ENCODE data around the gene SLC25A28.

Gene SLC25A28

DNA sequence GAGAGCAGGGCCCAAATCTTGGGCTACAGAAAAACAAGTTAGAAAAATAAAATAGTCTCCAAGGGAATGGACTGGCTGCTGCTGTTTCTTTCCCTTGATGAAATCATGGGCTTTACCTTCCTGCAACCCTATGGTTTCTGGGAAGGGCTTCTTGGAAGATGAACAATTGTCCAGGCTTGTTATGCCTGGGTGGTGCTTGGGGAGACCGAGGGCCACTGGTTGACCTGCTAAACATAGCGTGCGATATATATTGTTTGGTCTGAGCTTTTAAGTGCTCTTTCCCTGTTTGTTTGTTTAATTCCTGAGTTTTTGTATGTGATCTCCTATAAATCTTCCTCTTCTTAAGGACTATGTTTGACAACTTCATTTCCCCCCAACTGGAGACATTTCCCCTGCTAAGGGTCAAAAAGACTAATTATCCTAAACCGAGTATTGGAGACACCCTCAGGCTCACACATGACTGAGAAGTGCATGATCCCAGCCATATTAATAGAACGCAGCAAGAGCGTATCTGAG is 37.9 kb downstream of the SLC25A28 start:
- DNase-seq: no peak

DNA sequence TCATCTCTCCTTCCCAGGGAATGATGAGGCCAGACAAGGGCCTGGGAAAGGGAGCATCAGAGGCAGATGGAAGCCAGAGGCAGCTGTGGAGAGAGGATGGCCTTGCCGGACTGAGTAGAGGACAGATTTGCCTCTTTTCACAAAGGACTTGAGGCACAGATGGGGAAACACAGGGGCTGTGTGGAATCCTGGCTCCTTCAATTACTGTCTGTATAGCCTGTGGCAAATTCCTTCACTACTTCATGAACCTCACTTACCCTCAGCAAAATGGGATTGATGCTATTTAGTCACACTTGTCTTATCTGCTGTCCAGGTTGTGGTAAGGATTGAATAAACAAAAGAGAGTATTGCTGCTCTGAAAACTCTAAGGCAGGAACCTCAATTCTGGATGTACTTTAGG is 40.3 kb downstream of the SLC25A28 start:
- DNase-seq: no peak

DNA sequence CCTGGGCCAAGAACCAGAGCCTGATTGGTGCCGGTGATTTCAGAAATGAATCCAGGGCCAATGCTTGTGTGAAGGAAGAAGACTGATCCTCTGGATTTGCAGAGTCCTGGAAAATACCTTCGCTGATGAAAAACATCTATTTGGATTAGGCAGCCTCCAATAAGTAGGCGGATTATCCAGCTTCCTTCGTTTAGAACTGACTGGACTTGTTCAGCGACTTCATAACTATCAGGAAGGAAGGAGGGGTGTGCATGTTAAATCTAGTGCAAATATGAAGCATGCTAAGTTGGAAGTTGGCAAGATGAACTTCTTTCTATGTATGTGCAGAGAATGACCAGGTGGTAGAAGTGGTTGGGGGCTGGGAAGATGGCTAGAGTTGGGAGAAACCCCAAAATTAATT is 46.4 kb downstream of the SLC25A28 start:
- DNase-seq: no peak

DNA sequence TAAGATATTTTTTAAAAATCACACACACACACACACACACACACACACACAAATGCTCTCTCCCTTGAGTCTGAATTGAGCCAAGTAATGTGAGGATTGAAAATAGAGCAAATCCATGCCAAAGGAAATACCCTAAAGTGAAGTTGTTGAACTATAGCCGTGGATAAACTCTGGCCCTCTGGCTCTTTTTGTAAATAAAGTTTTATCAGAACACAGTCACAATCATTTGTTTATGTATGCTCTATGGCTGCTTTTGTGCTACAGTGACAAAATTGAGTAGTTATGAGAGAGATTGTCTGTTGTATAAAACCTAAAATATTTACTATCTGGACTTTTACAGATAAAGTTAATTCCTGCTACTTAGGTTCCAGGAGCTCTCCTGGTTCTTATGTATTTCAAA is 48.4 kb downstream of the SLC25A28 start:
- no peak for DNase-seq

DNA sequence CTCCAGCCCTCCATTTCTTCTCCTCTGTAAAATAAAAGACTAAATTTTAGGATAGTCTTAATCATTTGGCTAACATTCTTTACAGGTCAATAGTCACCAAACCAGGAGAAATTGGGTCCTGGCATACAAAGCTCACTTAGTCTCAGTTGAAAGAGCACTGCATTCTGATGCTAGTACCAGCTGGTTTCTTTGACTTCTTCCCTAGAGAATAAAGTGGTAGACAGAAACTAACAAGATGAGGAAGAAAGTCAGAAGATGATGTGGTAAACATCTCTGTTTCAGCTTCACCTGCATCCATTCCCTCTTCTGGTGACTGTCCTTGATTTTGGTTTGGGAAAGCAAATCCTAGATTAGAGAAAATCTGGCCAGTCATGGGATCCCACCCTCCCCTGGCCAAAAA is 50.3 kb downstream of the SLC25A28 start:
- no peak for DNase-seq

DNA sequence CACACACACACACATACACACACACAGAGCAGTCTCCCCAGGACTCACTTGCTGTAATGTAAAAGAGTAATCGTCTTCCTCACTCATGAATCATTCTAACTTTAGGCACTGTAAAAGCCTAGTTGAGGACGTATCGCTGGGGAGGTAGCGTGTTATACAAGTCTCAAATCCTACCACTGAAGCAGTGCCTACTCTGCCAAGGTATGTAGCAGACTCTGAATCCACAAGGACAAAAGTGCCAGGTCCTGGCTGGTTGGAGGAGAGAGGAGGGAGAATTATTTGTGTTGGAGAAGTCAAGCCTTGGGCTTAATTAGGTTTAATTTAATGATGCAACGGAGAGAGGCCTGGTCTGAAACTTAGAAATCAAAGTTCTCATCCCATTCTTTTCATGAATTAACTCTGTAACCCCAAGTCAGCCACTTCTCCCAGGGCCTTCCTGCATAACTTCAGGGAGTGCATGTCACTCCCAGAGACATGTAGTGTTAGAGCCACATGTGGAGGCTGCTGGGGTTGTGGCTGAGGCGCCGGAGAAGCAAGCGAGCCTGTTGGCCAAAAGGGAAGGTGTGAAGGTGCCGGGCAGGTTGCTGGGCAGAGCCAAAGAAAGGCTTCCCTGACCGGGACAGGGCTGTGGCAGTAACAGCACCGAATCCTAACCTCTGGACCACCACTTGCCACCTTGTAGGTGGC is 50.8 kb downstream of the SLC25A28 start:
- no peak for DNase-seq

DNA sequence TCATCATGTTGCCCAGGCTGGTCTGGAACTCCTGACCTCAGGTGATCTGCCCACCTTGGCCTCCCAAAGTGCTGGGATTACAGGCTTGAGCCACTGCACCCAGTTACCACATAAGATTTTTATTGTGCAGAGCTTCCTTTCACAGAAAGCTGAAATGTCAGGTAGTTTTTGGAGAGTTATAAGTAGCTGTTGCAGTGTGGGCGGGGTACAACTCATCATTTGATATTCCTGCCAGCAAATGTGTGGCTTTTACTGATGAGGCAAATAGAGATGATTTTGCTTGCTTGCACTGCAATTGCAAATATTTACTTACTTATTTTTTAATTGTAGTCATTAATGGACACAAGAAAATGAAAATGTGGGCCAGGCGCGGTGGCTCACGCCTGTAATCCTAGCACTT is 55.1 kb downstream of the SLC25A28 start:
- no peak for DNase-seq

DNA sequence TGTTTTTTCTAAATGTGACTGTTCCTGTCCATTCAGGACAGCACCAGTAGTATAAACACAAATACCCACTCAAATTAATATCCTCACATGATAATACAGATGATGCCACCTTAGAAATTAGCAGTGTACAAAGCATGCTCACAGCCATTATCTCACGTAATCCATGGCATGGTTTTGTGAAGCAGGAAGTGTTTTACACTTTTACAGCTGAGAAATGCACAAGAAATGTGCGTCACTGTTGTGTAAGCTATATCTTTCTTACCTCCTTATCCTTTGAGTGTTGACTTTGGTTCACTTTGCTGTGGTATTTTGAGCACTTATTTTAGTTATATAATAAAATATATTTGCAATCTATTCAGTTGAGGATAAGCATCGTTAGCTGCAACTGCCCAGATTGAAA is 55.9 kb downstream of the SLC25A28 start:
- DNase-seq: no peak

DNA sequence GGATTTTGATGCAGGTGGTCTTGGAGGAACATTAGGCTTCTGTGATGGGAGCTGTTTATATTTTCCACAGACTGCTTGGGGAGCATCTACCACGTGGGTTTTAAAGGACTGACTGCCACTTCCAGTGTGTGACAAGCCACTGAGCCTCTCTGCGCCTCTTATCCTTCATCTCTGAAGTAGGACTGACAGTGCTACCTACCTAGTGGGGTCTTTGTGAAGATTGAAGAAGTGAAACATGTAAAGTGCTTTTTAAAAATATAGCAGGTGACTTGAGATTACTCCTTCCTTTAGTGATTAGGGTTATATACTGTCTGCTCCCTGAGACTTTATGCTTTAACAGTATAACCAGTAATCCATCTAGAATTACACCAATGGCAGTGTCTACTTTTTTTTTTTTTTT is 57.6 kb downstream of the SLC25A28 start:
- DNase-seq: no peak
